SK-N-SH (cell line): Measurements from ENCODE around the gene B4GALNT4. TPM values are rescaled to one million over a fixed set of nuclear protein-coding genes. Genes with fewer than 3 reads are reported as not detected.

Source experiments
- CTCF ChIA-PET: fragments of 300-600, 350-600 bp; formaldehyde crosslinking; extraction: SDS; loops from one replicate; lab custom pipeline; 2021; lab: Yijun Ruan, JAX
- POLR2A ChIA-PET: fragments of 350-600 bp; sonication (Branson Sonifier 250); formaldehyde crosslinking; extraction: SDS; loops from one replicate; lab custom pipeline; 2020; ENCODE audit warnings: antibody characterized with exemption, inconsistent platforms; lab: Yijun Ruan, JAX
- DNase-seq: peaks from one replicate; pipeline ENCODE4 v3.0.0; 2012
- H2AFZ ChIP-seq: fragments of 200-600 bp; sonication (generic); 2 replicates; pipeline ENCODE4 v1.8.1; 2016; ENCODE audit warnings: antibody characterized with exemption, mild to moderate bottlenecking, low read depth
- H3F3A ChIP-seq: fragments of 200-600 bp; sonication (generic); replicated peaks from 2 replicates; pipeline ENCODE3; 2016; ENCODE audit warnings: antibody characterized with exemption, mild to moderate bottlenecking; ENCODE audit not compliant: insufficient read depth
- H3K27ac ChIP-seq, 2 experiments: fragments of 200-500 bp in 1 of 2; fragments of 200-600 bp in 1 of 2; sonication (Bioruptor generic) in 1 of 2; sonication (generic), shearing (Covaris generic) in 1 of 2; 2 replicates each; pipeline versions ENCODE4 v1.5.1 to v1.6.1; 2014 to 2016; ENCODE audit warnings: low read depth in 2 of 2, inconsistent platforms in 1 of 2, low read length in 1 of 2, mild to moderate bottlenecking in 1 of 2, mixed read lengths in 1 of 2
- H3K27me3 ChIP-seq: fragments of 200-600 bp; sonication (generic), shearing (Covaris generic); 2 replicates; pipeline ENCODE4 v1.6.1; 2016; ENCODE audit warnings: mixed run types; ENCODE audit not compliant: insufficient read depth
- H3K36me3 ChIP-seq, 2 experiments: fragments of 200-500 bp in 1 of 2; fragments of 200-600 bp in 1 of 2; sonication (Bioruptor generic) in 1 of 2; sonication (generic) in 1 of 2; replicated peaks in 1 of 2; 2 replicates each; pipeline versions ENCODE3 to v1.5.1; 2014 to 2016; ENCODE audit warnings: low read length in 1 of 2, mild to moderate bottlenecking in 1 of 2; ENCODE audit not compliant: insufficient read depth in 2 of 2, control insufficient read depth in 1 of 2
- H3K4me1 ChIP-seq, 2 experiments: fragments of 200-500 bp in 1 of 2; fragments of 200-600 bp in 1 of 2; sonication (Bioruptor generic) in 1 of 2; sonication (generic), shearing (Covaris generic) in 1 of 2; 2 replicates each; pipeline versions ENCODE4 v1.5.1 to v1.6.1; 2014 to 2016; ENCODE audit warnings: low read depth in 1 of 2, low read length in 1 of 2, mixed run types in 1 of 2; ENCODE audit not compliant: insufficient read depth in 2 of 2, control insufficient read depth in 1 of 2
- H3K4me2 ChIP-seq: fragments of 200-600 bp; sonication (generic), shearing (Covaris generic); 2 replicates; pipeline ENCODE4 v1.6.1; 2017; ENCODE audit warnings: mixed run types
- H3K4me3 ChIP-seq, 2 experiments: fragments of 200-500 bp in 1 of 2; fragments of 200-600 bp in 1 of 2; sonication (Bioruptor generic) in 1 of 2; sonication (generic), shearing (Covaris generic) in 1 of 2; 2 replicates each; pipeline versions ENCODE4 v1.5.1 to v1.8.1; 2014 to 2016; ENCODE audit warnings: low read depth in 2 of 2, inconsistent platforms in 1 of 2, low read length in 1 of 2, mild to moderate bottlenecking in 1 of 2, mixed read lengths in 1 of 2, moderate library complexity in 1 of 2
- H3K79me2 ChIP-seq: fragments of 200-600 bp; sonication (generic); 2 replicates; pipeline ENCODE4 v1.8.1; 2017; ENCODE audit warnings: mild to moderate bottlenecking; ENCODE audit not compliant: insufficient read depth
- H3K9ac ChIP-seq: fragments of 200-600 bp; sonication (generic); 2 replicates; pipeline ENCODE4 v1.6.1; 2017; ENCODE audit warnings: mixed run types
- H3K9me2 ChIP-seq: fragments of 200-600 bp; sonication (generic); 2 replicates; pipeline ENCODE4 v1.6.1; 2017; ENCODE audit warnings: mixed run types
- H3K9me3 ChIP-seq: fragments of 200-600 bp; sonication (generic); 2 replicates; pipeline ENCODE4 v1.6.1; 2017; ENCODE audit warnings: mixed run types, mild to moderate bottlenecking, moderate library complexity
- H4K20me1 ChIP-seq: fragments of 200-600 bp; sonication (generic); 2 replicates; pipeline ENCODE4 v1.6.1; 2017; ENCODE audit warnings: mild to moderate bottlenecking, mixed run types; ENCODE audit not compliant: insufficient read depth
- GATA2 ChIP-seq: sonication (generic); formaldehyde crosslinking; IDR thresholded peaks from 2 replicates; pipeline ENCODE4 v1.5.0; 2020; ENCODE audit warnings: mild to moderate bottlenecking, missing genetic modification reagents
- JUND ChIP-seq: IDR thresholded peaks from 2 replicates; pipeline ENCODE4 v1.4.0; 2012
- MAX ChIP-seq: IDR thresholded peaks from 2 replicates; pipeline ENCODE4 v1.4.0; 2012; ENCODE audit warnings: low read depth
- NFIC ChIP-seq: IDR thresholded peaks from 2 replicates; pipeline ENCODE4 v1.4.0; 2012; ENCODE audit warnings: borderline replicate concordance
- PBX3 ChIP-seq: IDR thresholded peaks from 2 replicates; pipeline ENCODE4; 2012
- RCOR1 ChIP-seq: fragments of 150-350 bp; IDR thresholded peaks from 2 replicates; pipeline ENCODE4 v1.6.1; 2017; ENCODE audit warnings: antibody characterized with exemption, low read length
- REST ChIP-seq: IDR thresholded peaks from 2 replicates; pipeline ENCODE4 v1.6.1; 2012; ENCODE audit warnings: mild to moderate bottlenecking, low read depth, low read length, moderate library complexity
- RXRA ChIP-seq: IDR thresholded peaks from 2 replicates; pipeline ENCODE4 v1.4.0; 2012; ENCODE audit warnings: low read depth, mild to moderate bottlenecking, borderline replicate concordance
- SIN3A ChIP-seq: IDR thresholded peaks from 2 replicates; pipeline ENCODE4 v1.6.1; 2012; ENCODE audit warnings: low read depth, mild to moderate bottlenecking, low read length, moderate library complexity, borderline replicate concordance
- ZBTB33 ChIP-seq: IDR thresholded peaks from 2 replicates; pipeline ENCODE4 v1.4.0; 2012; ENCODE audit warnings: low read depth, borderline replicate concordance
- WGBS: methylation state at CpG from one replicate; pipeline ENCODE4 v1.1.6; 2017; ENCODE audit warnings: low lambda C conversion rate; 5-methylcytosine and 5-hydroxymethylcytosine counted together
- polyA plus RNA-seq, 3 experiments: library from polyadenylated mRNA; depleted of rRNA; stranded (reverse); fragments of >200 nt; gene quantifications; 2 replicates each; pipeline ENCODE4 v1.2.3, GENCODE V29; 2012

B4GALNT4 gene
- polyA plus RNA-seq, 1 of the 3 experiments (the other 2 are of a cell fraction), result 66.7 TPM

GRCh38 chr11:356610-357009, 12.7 kb upstream of the B4GALNT4 start:
- H3K4me2 ChIP-seq, result no peak overlapping the region
- H3K4me1 ChIP-seq, result peaks cover 7% of the 10 kb centered on the region in 2 experiments; a peak in 3 of 4 replicates
- H3K9me3 ChIP-seq, result no peaks in the 10 kb centered on the region
- CTCF ChIA-PET, result interaction anchor here (1.3 to 1.7 kb wide), 3 partner anchors 9 to 106 kb away, joined by 4 to 10 read pairs (median 6); no protein-coding TSS in a partner anchor
- H3F3A ChIP-seq, result peaks cover 9% of the 10 kb centered on the region
- WGBS, result 64% methylated on average over 6 of the region's 6 CpGs
- no peak for DNase-seq
- H2AFZ ChIP-seq, result no peak overlapping the region
- H4K20me1 ChIP-seq, result no peaks in the 10 kb centered on the region
- TF ChIP-seq MAX (no peak), REST (no peak), JUND (no peak), RXRA (no peak), GATA2 (CRISPR knock-in tag) (no peak), RCOR1 (no peak), SIN3A (no peak), ZBTB33 (no peak)
- TF ChIP-seq, all 33 proteins: peak for 0
- Histone ChIP-seq H3K9me2 (no peaks in the 10 kb centered on the region), H3K27ac (no peak overlapping the region), H3K9ac (no peak overlapping the region), H3K79me2 (no peaks in the 10 kb centered on the region), H3K4me3 (no peak overlapping the region), H3K36me3 (no peaks in the 10 kb centered on the region), H3K27me3 (no peaks in the 10 kb centered on the region)
- POLR2A ChIA-PET, result no interaction called here

- Histone ChIP-seq H4K20me1 (no peaks in the 10 kb centered on the region), H3F3A (peaks cover 9% of the 10 kb centered on the region), H3K9ac (no peak overlapping the region), H3K36me3 (no peaks in the 10 kb centered on the region), H3K9me3 (no peaks in the 10 kb centered on the region), H3K27me3 (no peaks in the 10 kb centered on the region), H2AFZ (no peak overlapping the region), H3K4me2 (no peak overlapping the region), H3K4me1 (peaks cover 7% of the 10 kb centered on the region in 2 experiments; a peak in 3 of 4 replicates), H3K27ac (no peak overlapping the region), H3K79me2 (no peaks in the 10 kb centered on the region), H3K4me3 (no peak overlapping the region), H3K9me2 (no peaks in the 10 kb centered on the region)
- ChIA-PET CTCF (no interaction called here), POLR2A (no interaction called here)
- DNase-seq, result no peak
- TF ChIP-seq NFIC (no peak), PBX3 (no peak), ZBTB33 (no peak), JUND (no peak)
- 93% methylated on average over 4 of the region's 4 CpGs for WGBS
These were observed 11.7 kb upstream of the B4GALNT4 start for GRCh38 chr11:357582-357981.
